ENCODE results near the gene C17orf50. TPM values are rescaled to one million over a fixed set of nuclear protein-coding genes. Genes with fewer than 3 reads are reported as not detected.

The C17orf50 gene
- total RNA-seq, 1 donor from 2014 or later, result not detected

GRCh38 chr17:35795007-35795870 lies 34.6 kb downstream of the C17orf50 start, which contains the start of gene MMP28:
MMP28 (minus strand) TSS chr17:35795641; CDS start chr17:35795377, 264 bp downstream.
- peaks cover 26 to 51% (median 26%) of the 10 kb centered on the region in 3 donors for H3K27me3 ChIP-seq (ENCODE audit: control insufficient read depth in 3 of 3, insufficient read depth in 3 of 3, low read length in 3 of 3)
- no peaks in the 10 kb centered on the region for H3K36me3 ChIP-seq (ENCODE audit: control insufficient read depth in 3 of 3, insufficient read depth in 3 of 3, low read length in 3 of 3)
- peaks cover 11 to 20% (median 17%) of the 10 kb centered on the region in 3 donors for H3K4me1 ChIP-seq (ENCODE audit: control insufficient read depth in 3 of 3, insufficient read depth in 3 of 3, low read length in 3 of 3)
- peak within 1 kb of the TSS; percentile 54 to 73 (median 67) for H3K4me3 ChIP-seq (ENCODE audit: low read length in 3 of 3)
- no peak within 1 kb of the TSS for H3K27ac ChIP-seq (ENCODE audit: low read depth, low read length)
- H3K9ac ChIP-seq (ENCODE audit: low read depth in 1 of 3, low read length in 3 of 3), result peak within 1 kb of the TSS in 2 of 3 donors; percentile 3 to 50
- H3K9me3 ChIP-seq (ENCODE audit: control insufficient read depth in 3 of 3, low read length in 3 of 3), result no peaks in the 10 kb centered on the region

DNA sequence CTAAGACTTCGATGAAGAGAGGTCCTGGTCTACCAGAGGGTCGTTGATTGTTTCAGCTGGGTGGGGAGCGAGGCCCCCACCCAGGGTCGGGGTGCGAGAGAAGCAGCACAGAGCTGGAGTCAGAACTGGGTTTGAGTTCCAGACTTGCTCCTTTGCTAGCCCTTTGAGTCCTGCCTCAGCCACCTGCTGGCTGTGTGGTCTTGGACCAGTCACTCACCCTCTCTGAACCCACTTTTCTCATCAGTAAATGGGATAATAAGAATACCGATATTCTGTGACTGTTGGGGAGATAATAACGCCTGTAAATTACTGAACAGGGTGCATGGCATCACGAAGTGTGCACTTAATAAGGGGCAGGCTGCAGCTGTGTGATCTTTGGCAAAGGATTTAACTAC lies 35.2 kb downstream of the C17orf50 start:
- H3K27me3 ChIP-seq (ENCODE audit: control insufficient read depth in 3 of 3, insufficient read depth in 3 of 3, low read length in 3 of 3), result peaks cover 26 to 51% (median 26%) of the 10 kb centered on the region in 3 donors
- peak overlapping the region in 1 of 3 donors; percentile 50 for H3K9ac ChIP-seq (ENCODE audit: low read depth in 1 of 3, low read length in 3 of 3)

DNA sequence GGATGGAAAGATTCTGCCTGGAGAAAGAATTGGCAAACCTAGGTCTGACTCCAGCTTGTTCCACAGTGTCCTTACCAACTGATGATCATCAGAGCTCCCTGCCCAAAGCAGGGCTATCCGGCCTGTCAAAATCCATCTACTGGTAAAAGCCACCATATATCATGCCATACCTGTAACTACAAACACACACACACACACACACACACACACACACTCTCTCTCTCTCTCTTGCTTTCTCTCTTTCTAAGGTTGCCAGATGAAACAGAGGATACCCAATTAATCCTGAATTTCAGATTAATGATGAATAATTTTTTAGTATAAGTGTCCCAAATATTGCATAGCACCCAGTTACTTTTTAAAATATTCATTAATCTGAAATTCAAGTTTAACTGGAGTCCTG lies 36.3 kb downstream of the C17orf50 start:
- Histone ChIP-seq H3K9ac (ENCODE audit: low read depth in 1 of 3, low read length in 3 of 3) (no peak overlapping the region), H3K9me3 (ENCODE audit: control insufficient read depth in 3 of 3, low read length in 3 of 3) (no peaks in the 10 kb centered on the region), H3K27me3 (ENCODE audit: control insufficient read depth in 3 of 3, insufficient read depth in 3 of 3, low read length in 3 of 3) (peaks cover 26 to 53% (median 26%) of the 10 kb centered on the region in 3 donors), H3K4me3 (ENCODE audit: low read length in 3 of 3) (no peak overlapping the region), H3K27ac (ENCODE audit: low read depth, low read length) (no peak overlapping the region), H3K4me1 (ENCODE audit: control insufficient read depth in 3 of 3, insufficient read depth in 3 of 3, low read length in 3 of 3) (peaks cover 14 to 26% (median 17%) of the 10 kb centered on the region in 3 donors), H3K36me3 (ENCODE audit: control insufficient read depth in 3 of 3, insufficient read depth in 3 of 3, low read length in 3 of 3) (no peaks in the 10 kb centered on the region)

More for the DNA sequence above, 35.2 kb downstream of the C17orf50 start:
- Histone ChIP-seq H3K36me3 (ENCODE audit: control insufficient read depth in 3 of 3, insufficient read depth in 3 of 3, low read length in 3 of 3) (no peaks in the 10 kb centered on the region), H3K4me3 (ENCODE audit: low read length in 3 of 3) (peak overlapping the region; percentile 50 to 73 (median 67)), H3K9me3 (ENCODE audit: control insufficient read depth in 3 of 3, low read length in 3 of 3) (no peaks in the 10 kb centered on the region), H3K27ac (ENCODE audit: low read depth, low read length) (no peak overlapping the region), H3K4me1 (ENCODE audit: control insufficient read depth in 3 of 3, insufficient read depth in 3 of 3, low read length in 3 of 3) (peaks cover 11 to 24% (median 17%) of the 10 kb centered on the region in 3 donors)

DNA sequence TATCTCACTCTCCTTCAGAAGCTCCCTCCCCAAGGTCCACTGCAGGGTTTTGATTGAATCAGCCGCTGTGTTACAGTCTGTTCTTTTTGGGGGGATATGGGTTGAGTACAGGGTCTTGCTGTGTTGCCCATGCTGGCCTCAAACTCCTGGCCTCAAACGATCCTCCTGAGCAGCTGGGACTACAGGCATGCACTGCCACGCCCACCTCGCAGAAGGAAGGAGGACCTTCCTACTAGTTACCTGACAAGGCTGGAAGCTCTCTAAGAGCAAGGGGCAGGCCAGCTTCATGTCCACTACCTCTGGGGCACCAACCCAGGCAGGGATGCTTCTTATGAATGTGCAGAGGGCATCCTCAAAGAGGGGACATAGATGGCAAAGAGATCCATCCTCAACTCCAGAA lies 36.7 kb downstream of the C17orf50 start:
- no peaks in the 10 kb centered on the region for H3K36me3 ChIP-seq (ENCODE audit: control insufficient read depth in 3 of 3, insufficient read depth in 3 of 3, low read length in 3 of 3)
- H3K4me3 ChIP-seq (ENCODE audit: low read length in 3 of 3), result no peak overlapping the region
- H3K27me3 ChIP-seq (ENCODE audit: control insufficient read depth in 3 of 3, insufficient read depth in 3 of 3, low read length in 3 of 3), result peaks cover 23 to 51% (median 26%) of the 10 kb centered on the region in 3 donors
- no peaks in the 10 kb centered on the region for H3K9me3 ChIP-seq (ENCODE audit: control insufficient read depth in 3 of 3, low read length in 3 of 3)
- H3K9ac ChIP-seq (ENCODE audit: low read depth in 1 of 3, low read length in 3 of 3), result no peak overlapping the region
- H3K27ac ChIP-seq (ENCODE audit: low read depth, low read length), result no peak overlapping the region
- H3K4me1 ChIP-seq (ENCODE audit: control insufficient read depth in 3 of 3, insufficient read depth in 3 of 3, low read length in 3 of 3), result peaks cover 14 to 26% (median 17%) of the 10 kb centered on the region in 3 donors

DNA sequence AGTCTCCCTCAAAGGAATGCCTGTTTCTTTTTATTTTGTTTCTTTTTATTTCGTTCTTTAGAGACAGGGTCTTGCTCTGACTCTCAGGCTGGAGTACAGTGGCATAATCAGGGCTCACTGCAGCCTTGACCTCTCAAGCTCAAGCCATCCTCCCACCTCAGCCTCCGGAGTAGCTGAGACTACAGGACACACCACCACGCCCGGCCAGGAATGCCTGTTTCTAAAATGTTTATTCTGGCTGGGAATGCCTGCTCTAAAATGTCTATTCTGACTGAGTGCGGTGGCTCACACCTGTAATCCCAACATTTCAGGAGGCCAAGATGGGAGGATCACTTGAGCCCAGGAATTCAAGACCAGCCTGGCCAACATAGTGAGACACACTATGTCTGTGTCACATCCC lies 37.2 kb downstream of the C17orf50 start:
- Histone ChIP-seq H3K4me1 (ENCODE audit: control insufficient read depth in 3 of 3, insufficient read depth in 3 of 3, low read length in 3 of 3) (peaks cover 14 to 26% (median 17%) of the 10 kb centered on the region in 3 donors), H3K4me3 (ENCODE audit: low read length in 3 of 3) (no peak overlapping the region), H3K9ac (ENCODE audit: low read depth in 1 of 3, low read length in 3 of 3) (no peak overlapping the region), H3K36me3 (ENCODE audit: control insufficient read depth in 3 of 3, insufficient read depth in 3 of 3, low read length in 3 of 3) (no peaks in the 10 kb centered on the region), H3K27ac (ENCODE audit: low read depth, low read length) (no peak overlapping the region), H3K9me3 (ENCODE audit: control insufficient read depth in 3 of 3, low read length in 3 of 3) (no peaks in the 10 kb centered on the region), H3K27me3 (ENCODE audit: control insufficient read depth in 3 of 3, insufficient read depth in 3 of 3, low read length in 3 of 3) (peaks cover 23 to 51% (median 26%) of the 10 kb centered on the region in 3 donors)

DNA sequence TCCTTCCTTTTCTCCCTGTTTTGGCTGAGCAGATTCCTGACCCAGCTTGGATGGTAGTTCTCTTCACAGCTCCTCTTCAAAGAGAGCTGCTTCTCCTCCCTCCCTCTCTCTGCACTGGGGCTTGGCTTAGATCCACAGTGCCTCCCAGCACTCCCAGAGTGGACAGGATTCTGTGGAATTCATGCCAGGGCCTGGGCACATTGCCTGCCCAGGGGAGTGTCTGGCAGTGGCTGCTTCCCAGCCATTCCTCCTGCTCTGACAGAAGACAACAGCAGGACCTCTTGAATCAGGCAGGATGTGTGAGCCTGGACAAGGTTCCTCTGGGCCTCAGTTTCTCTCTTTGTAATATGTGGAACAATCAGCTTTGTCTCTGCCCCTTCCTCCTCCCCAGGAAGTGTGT lies 39.3 kb downstream of the C17orf50 start:
- H3K4me1 ChIP-seq (ENCODE audit: control insufficient read depth in 3 of 3, insufficient read depth in 3 of 3, low read length in 3 of 3), result peaks cover 13 to 23% (median 14%) of the 10 kb centered on the region in 3 donors
- H3K9ac ChIP-seq (ENCODE audit: low read depth in 1 of 3, low read length in 3 of 3), result no peak overlapping the region
- no peaks in the 10 kb centered on the region for H3K36me3 ChIP-seq (ENCODE audit: control insufficient read depth in 3 of 3, insufficient read depth in 3 of 3, low read length in 3 of 3)
- H3K27ac ChIP-seq (ENCODE audit: low read depth, low read length), result no peak overlapping the region
- H3K9me3 ChIP-seq (ENCODE audit: control insufficient read depth in 3 of 3, low read length in 3 of 3), result no peaks in the 10 kb centered on the region
- no peak overlapping the region for H3K4me3 ChIP-seq (ENCODE audit: low read length in 3 of 3)
- H3K27me3 ChIP-seq (ENCODE audit: control insufficient read depth in 3 of 3, insufficient read depth in 3 of 3, low read length in 3 of 3), result peaks cover 12 to 38% (median 16%) of the 10 kb centered on the region in 3 donors

DNA sequence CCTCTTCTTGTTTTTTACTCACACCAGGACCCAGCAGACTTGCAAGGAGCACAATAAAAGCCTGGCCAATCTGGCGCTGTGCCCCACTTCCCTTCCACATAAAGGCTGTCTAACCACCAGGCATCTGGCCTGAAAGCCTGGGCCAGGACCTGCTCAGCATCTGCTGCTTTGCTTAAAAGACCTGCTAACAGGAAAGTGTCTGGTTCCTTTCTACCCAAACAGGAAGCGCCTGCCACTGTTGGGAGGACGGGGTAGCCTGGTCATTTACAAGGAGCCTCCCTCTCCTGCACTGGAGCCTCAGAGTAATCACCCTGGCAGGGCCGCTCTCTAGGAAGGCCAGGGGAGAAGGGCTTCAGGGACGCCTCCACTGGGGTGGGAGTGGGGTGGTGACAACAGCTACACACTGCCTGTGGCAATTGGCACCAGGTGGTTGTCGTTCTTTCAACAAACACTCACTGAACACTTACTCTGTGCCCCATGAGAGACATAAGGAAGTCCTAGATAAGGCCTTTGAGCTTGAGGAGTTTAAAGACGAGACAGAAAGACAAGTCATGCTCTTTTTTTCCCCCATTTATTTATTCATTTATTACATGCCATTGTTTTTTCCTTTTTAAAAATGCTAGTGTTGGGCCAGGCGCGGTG lies 41.0 kb downstream of the C17orf50 start:
- H3K36me3 ChIP-seq (ENCODE audit: control insufficient read depth in 3 of 3, insufficient read depth in 3 of 3, low read length in 3 of 3), result no peaks in the 10 kb centered on the region
- no peaks in the 10 kb centered on the region for H3K9me3 ChIP-seq (ENCODE audit: control insufficient read depth in 3 of 3, low read length in 3 of 3)
- H3K4me1 ChIP-seq (ENCODE audit: control insufficient read depth in 3 of 3, insufficient read depth in 3 of 3, low read length in 3 of 3), result peaks cover 5 to 13% (median 9%) of the 10 kb centered on the region in 3 donors
- no peak overlapping the region for H3K9ac ChIP-seq (ENCODE audit: low read depth in 1 of 3, low read length in 3 of 3)
- no peak overlapping the region for H3K4me3 ChIP-seq (ENCODE audit: low read length in 3 of 3)
- H3K27me3 ChIP-seq (ENCODE audit: control insufficient read depth in 3 of 3, insufficient read depth in 3 of 3, low read length in 3 of 3), result peaks cover 0 to 22% (median 4%) of the 10 kb centered on the region in 3 donors
- no peak overlapping the region for H3K27ac ChIP-seq (ENCODE audit: low read depth, low read length)

DNA sequence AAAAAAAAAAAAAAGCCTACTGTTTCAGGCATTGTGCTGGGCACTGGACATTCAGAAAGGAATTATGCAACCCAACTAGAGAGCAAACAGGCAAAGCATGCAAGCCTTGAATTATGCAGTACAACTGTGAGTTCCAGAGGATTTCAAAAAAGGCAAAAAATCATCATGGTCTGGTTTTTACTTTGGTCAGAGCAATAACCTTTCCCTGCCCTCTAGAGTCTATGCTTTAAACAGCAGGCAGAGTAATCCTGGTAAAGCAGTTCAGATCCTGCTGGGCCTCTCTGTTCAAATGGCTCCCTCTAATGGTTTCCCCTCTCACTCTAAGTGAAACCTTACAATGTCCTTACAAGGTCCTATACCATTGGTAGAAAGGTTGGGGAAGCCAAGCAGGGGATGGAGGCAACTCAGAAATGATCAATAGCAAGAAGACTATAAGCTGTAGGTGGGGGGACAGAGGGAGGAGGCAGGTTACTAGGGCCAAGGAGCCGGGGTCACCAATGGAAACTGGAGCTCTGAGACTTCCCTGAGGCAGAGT lies 44.0 kb downstream of the C17orf50 start:
- no peak overlapping the region for H3K4me3 ChIP-seq (ENCODE audit: low read length in 3 of 3)
- H3K9ac ChIP-seq (ENCODE audit: low read depth in 1 of 3, low read length in 3 of 3), result no peak overlapping the region
- H3K27me3 ChIP-seq (ENCODE audit: control insufficient read depth in 3 of 3, insufficient read depth in 3 of 3, low read length in 3 of 3), result peaks cover 0 to 6% (median 0%) of the 10 kb centered on the region in 3 donors
- no peaks in the 10 kb centered on the region for H3K36me3 ChIP-seq (ENCODE audit: control insufficient read depth in 3 of 3, insufficient read depth in 3 of 3, low read length in 3 of 3)
- no peak overlapping the region for H3K27ac ChIP-seq (ENCODE audit: low read depth, low read length)
- H3K4me1 ChIP-seq (ENCODE audit: control insufficient read depth in 3 of 3, insufficient read depth in 3 of 3, low read length in 3 of 3), result peaks cover 4 to 19% (median 12%) of the 10 kb centered on the region in 3 donors
- H3K9me3 ChIP-seq (ENCODE audit: control insufficient read depth in 3 of 3, low read length in 3 of 3), result no peaks in the 10 kb centered on the region

DNA sequence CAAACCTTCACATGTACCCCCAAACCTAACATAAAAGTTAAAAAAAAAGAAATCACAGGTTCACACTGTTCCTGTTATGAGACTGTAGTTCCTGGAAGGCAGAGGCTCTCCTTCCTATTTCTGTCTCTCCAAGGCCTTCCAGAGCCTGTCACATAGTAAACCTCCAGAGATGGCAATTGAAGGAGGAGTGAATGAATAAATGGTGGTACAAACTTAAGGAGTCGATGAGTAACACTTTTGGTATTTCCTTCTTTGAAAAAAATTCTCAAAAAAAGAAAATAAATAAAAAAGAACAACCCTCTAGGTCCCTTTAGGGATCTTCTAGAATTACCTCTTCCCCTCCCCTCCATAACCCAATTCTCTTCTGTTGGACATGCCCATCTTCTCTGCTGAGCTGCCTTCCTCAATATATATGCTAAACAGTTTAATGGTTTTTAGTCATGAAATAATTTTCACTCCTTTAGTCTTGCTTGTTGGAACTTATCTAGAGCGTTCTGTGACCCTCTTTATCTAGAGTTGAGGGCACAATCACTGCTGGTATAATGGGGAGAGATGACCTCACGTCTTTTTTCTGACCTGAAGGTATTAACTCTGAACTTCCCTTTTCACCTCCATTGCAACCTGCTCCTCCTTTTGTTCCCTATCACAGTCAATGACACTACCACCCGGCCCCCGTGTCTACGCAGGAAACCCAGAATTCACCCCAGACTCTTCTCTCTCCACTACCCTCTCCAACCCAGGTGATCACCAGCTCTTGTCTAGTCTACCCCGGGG lies 46.9 kb downstream of the C17orf50 start:
- Histone ChIP-seq H3K4me1 (ENCODE audit: control insufficient read depth in 3 of 3, insufficient read depth in 3 of 3, low read length in 3 of 3) (peaks cover 13 to 23% (median 21%) of the 10 kb centered on the region in 3 donors), H3K9ac (ENCODE audit: low read depth in 1 of 3, low read length in 3 of 3) (no peak overlapping the region), H3K27ac (ENCODE audit: low read depth, low read length) (no peak overlapping the region), H3K36me3 (ENCODE audit: control insufficient read depth in 3 of 3, insufficient read depth in 3 of 3, low read length in 3 of 3) (no peaks in the 10 kb centered on the region), H3K9me3 (ENCODE audit: control insufficient read depth in 3 of 3, low read length in 3 of 3) (no peaks in the 10 kb centered on the region), H3K4me3 (ENCODE audit: low read length in 3 of 3) (no peak overlapping the region), H3K27me3 (ENCODE audit: control insufficient read depth in 3 of 3, insufficient read depth in 3 of 3, low read length in 3 of 3) (no peaks in the 10 kb centered on the region)
